ENCODE measurements around the gene OBP2A.

DNA sequence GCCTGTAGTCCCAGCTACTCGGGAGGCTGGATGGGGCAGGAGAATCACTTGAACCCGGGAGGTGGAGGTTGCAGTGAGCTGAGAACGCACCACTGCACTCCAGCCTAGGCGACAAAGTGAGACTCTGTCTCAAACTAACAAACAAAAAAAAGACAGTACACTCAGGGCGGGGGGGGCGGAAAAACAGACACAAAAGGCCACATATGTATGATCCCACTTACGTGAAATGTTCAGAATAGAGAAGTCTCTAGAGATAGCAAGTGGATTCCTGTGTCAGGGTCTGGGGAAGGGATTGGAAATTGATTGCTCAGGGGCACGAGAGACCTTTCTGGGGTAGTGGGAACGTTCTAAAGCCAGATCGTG is 33.7 kb upstream of the OBP2A start:
- TF ChIP-seq BACH1 (IDR thresholded peaks at IDR 0.05; ENCODE audit: low read length) (no peak), HDAC2 (IDR thresholded peaks at IDR 0.05; ENCODE audit: borderline replicate concordance in 1 of 2, low read depth in 2 of 2, low read length in 2 of 2) (no peak), EP300 (IDR thresholded peaks at IDR 0.05; ENCODE audit: borderline replicate concordance in 1 of 2, low read depth in 2 of 2, low read length in 2 of 2) (no peak), POLR2A (IDR thresholded peaks at IDR 0.05; ENCODE audit: control extremely low read depth in 1 of 2, low read depth in 2 of 2, low read length in 2 of 2) (no peak), YY1 (IDR thresholded peaks at IDR 0.05; ENCODE audit: low read depth, low read length) (no peak), ZNF274 (IDR thresholded peaks at IDR 0.05; ENCODE audit: borderline replicate concordance, extremely low read depth, low read length) (no peak), BRCA1 (IDR thresholded peaks at IDR 0.05; ENCODE audit: low read depth, low read length) (no peak)
- TF ChIP-seq, protein P1, sequence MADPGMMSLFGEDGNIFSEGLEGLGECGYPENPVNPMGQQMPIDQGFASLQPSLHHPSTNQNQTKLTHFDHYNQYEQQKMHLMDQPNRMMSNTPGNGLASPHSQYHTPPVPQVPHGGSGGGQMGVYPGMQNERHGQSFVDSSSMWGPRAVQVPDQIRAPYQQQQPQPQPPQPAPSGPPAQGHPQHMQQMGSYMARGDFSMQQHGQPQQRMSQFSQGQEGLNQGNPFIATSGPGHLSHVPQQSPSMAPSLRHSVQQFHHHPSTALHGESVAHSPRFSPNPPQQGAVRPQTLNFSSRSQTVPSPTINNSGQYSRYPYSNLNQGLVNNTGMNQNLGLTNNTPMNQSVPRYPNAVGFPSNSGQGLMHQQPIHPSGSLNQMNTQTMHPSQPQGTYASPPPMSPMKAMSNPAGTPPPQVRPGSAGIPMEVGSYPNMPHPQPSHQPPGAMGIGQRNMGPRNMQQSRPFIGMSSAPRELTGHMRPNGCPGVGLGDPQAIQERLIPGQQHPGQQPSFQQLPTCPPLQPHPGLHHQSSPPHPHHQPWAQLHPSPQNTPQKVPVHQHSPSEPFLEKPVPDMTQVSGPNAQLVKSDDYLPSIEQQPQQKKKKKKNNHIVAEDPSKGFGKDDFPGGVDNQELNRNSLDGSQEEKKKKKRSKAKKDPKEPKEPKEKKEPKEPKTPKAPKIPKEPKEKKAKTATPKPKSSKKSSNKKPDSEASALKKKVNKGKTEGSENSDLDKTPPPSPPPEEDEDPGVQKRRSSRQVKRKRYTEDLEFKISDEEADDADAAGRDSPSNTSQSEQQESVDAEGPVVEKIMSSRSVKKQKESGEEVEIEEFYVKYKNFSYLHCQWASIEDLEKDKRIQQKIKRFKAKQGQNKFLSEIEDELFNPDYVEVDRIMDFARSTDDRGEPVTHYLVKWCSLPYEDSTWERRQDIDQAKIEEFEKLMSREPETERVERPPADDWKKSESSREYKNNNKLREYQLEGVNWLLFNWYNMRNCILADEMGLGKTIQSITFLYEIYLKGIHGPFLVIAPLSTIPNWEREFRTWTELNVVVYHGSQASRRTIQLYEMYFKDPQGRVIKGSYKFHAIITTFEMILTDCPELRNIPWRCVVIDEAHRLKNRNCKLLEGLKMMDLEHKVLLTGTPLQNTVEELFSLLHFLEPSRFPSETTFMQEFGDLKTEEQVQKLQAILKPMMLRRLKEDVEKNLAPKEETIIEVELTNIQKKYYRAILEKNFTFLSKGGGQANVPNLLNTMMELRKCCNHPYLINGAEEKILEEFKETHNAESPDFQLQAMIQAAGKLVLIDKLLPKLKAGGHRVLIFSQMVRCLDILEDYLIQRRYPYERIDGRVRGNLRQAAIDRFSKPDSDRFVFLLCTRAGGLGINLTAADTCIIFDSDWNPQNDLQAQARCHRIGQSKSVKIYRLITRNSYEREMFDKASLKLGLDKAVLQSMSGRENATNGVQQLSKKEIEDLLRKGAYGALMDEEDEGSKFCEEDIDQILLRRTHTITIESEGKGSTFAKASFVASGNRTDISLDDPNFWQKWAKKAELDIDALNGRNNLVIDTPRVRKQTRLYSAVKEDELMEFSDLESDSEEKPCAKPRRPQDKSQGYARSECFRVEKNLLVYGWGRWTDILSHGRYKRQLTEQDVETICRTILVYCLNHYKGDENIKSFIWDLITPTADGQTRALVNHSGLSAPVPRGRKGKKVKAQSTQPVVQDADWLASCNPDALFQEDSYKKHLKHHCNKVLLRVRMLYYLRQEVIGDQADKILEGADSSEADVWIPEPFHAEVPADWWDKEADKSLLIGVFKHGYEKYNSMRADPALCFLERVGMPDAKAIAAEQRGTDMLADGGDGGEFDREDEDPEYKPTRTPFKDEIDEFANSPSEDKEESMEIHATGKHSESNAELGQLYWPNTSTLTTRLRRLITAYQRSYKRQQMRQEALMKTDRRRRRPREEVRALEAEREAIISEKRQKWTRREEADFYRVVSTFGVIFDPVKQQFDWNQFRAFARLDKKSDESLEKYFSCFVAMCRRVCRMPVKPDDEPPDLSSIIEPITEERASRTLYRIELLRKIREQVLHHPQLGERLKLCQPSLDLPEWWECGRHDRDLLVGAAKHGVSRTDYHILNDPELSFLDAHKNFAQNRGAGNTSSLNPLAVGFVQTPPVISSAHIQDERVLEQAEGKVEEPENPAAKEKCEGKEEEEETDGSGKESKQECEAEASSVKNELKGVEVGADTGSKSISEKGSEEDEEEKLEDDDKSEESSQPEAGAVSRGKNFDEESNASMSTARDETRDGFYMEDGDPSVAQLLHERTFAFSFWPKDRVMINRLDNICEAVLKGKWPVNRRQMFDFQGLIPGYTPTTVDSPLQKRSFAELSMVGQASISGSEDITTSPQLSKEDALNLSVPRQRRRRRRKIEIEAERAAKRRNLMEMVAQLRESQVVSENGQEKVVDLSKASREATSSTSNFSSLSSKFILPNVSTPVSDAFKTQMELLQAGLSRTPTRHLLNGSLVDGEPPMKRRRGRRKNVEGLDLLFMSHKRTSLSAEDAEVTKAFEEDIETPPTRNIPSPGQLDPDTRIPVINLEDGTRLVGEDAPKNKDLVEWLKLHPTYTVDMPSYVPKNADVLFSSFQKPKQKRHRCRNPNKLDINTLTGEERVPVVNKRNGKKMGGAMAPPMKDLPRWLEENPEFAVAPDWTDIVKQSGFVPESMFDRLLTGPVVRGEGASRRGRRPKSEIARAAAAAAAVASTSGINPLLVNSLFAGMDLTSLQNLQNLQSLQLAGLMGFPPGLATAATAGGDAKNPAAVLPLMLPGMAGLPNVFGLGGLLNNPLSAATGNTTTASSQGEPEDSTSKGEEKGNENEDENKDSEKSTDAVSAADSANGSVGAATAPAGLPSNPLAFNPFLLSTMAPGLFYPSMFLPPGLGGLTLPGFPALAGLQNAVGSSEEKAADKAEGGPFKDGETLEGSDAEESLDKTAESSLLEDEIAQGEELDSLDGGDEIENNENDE (IDR thresholded peaks at IDR 0.05; ENCODE audit: insufficient replicate concordance, low read length) = no peak
- TF ChIP-seq, protein P2, sequence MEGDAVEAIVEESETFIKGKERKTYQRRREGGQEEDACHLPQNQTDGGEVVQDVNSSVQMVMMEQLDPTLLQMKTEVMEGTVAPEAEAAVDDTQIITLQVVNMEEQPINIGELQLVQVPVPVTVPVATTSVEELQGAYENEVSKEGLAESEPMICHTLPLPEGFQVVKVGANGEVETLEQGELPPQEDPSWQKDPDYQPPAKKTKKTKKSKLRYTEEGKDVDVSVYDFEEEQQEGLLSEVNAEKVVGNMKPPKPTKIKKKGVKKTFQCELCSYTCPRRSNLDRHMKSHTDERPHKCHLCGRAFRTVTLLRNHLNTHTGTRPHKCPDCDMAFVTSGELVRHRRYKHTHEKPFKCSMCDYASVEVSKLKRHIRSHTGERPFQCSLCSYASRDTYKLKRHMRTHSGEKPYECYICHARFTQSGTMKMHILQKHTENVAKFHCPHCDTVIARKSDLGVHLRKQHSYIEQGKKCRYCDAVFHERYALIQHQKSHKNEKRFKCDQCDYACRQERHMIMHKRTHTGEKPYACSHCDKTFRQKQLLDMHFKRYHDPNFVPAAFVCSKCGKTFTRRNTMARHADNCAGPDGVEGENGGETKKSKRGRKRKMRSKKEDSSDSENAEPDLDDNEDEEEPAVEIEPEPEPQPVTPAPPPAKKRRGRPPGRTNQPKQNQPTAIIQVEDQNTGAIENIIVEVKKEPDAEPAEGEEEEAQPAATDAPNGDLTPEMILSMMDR (IDR thresholded peaks at IDR 0.05; ENCODE audit: control extremely low read depth in 1 of 3, insufficient read depth in 1 of 3, low read depth in 1 of 3, low read length in 3 of 3) = no peak
- TF ChIP-seq, protein P3, sequence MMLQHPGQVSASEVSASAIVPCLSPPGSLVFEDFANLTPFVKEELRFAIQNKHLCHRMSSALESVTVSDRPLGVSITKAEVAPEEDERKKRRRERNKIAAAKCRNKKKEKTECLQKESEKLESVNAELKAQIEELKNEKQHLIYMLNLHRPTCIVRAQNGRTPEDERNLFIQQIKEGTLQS (IDR thresholded peaks at IDR 0.05; ENCODE audit: insufficient read depth, low read depth, low read length) = no peak
- TF ChIP-seq, protein P4, sequence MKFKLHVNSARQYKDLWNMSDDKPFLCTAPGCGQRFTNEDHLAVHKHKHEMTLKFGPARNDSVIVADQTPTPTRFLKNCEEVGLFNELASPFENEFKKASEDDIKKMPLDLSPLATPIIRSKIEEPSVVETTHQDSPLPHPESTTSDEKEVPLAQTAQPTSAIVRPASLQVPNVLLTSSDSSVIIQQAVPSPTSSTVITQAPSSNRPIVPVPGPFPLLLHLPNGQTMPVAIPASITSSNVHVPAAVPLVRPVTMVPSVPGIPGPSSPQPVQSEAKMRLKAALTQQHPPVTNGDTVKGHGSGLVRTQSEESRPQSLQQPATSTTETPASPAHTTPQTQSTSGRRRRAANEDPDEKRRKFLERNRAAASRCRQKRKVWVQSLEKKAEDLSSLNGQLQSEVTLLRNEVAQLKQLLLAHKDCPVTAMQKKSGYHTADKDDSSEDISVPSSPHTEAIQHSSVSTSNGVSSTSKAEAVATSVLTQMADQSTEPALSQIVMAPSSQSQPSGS (IDR thresholded peaks at IDR 0.05; ENCODE audit: low read length) = no peak

Measured in H1 (cell line).